G401 (cell line): ENCODE measurements around the gene SMIM32. TPM values are rescaled to one million over a fixed set of nuclear protein-coding genes. Genes with fewer than 3 reads are reported as not detected.

Experiments
- DNase-seq: peaks from one replicate; pipeline ENCODE4 v3.0.0-alpha.2; 2015; ENCODE audit warnings: low spot score
- in situ Hi-C: cut with HindIII; loops from 2 replicates; pipeline ENCODE4 v1.10.0; 2016; ENCODE audit warnings: low sequenced_read_pairs, mixed read lengths
- total RNA-seq: library from RNA; depleted of rRNA; stranded (reverse); fragments of >200 nt; shearing (Covaris generic); gene quantifications from 2 replicates; pipeline ENCODE4 v1.2.3, GENCODE V29; 2014; rRNA removed

The SMIM32 gene
- total RNA-seq: not detected in 2 replicates

DNA sequence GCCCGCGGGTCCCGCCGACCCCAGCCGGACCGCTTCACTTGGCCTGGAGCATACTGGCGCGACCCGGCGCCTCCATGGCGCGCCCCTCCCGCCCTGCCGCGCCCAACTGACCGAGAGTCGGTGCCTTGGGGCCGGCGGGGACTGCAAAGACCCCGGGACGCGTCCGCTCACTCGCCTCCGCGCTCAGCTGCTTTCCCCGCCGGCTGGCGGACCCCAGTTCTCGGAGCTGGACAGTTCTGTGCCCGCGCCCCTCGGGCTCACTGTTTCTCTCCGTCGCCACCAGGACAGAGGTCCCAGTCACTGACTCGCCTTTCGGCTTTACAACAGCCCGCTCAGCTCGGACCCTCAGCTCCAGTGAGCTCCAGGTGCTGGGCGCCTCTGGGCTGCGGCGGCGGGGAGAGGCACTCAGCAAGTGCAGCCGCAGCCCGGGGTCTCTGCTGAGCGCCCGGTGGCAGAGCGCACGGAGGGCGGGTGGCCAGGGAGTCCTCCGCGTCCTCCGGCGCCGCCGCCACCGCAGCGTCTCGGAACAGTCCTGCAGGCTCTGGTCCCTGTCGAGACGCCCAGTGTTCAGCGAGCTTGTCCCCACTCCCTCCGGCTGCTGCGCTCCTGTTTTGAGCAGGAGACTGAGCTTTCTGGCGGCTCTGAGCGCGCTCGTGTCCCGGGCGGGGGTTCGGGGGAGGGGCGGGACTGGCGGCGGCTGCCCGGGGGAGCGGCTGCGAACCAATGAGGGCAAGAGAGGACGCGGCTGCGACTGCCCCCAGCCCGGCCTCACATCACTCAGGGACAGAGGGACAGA, at the start of gene SMIM32:
Gene SMIM32 (minus strand): TSS at position 637 of the 796 bp plus-strand sequence. CDS start 638 bp downstream, outside the sequence.
- DNase-seq: no peak
- in situ Hi-C loops: no loop called here

DNA sequence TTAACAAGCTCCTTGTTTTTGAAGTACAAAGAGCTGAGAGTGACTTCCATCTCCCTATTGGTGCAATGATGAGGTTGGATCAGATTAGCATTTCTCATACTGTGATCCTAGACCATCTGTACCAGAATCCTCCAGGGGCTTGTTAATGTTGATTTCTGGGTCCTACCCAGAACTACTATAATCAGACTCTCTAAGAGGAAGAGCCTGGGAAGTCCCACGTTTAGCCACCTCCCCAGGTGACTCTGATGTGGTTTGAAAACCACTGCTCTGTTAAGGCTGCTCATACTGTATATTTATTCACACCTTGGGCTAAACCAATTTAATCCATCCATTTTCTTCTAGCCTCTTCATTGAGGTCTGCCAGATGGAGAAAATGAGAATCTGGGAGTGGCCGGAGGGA, 49.6 kb upstream of the SMIM32 start:
- in situ Hi-C loops: no loop called here
- DNase-seq: no peak

GRCh38 chr5:136242136-136242535, 49.2 kb upstream of the SMIM32 start:
- in situ Hi-C loops: no loop called here

GRCh38 chr5:136240894-136241293, 47.9 kb upstream of the SMIM32 start:
- in situ Hi-C loops: no loop called here
- DNase-seq: no peak

More at GRCh38 chr5:136242136-136242535, 49.2 kb upstream of the SMIM32 start:
- no peak for DNase-seq

GRCh38 chr5:136236479-136237083, 43.6 kb upstream of the SMIM32 start:
- DNase-seq: no peak

DNA sequence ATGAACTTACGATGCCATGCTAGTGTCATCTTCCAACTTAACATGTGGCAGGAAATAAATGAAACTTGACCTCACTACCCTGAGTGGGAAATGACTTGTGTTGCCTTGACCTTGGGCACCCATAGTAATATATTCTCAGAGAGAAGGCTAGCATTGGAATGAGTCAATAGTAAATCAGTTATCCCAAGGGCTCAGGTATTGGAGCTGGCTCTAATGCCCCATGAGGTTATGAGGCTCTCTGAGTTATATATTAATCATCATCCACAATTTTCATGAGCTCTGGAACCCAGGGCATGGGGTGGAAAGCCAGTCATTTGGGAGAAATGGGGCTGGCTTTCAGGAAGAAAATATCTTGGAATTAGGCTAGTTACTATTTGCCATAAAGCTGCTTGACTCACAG, 42.4 kb upstream of the SMIM32 start:
- in situ Hi-C loops: no loop called here
- DNase-seq: no peak

More at GRCh38 chr5:136236479-136237083, 43.6 kb upstream of the SMIM32 start:
- in situ Hi-C loops: no loop called here

DNA sequence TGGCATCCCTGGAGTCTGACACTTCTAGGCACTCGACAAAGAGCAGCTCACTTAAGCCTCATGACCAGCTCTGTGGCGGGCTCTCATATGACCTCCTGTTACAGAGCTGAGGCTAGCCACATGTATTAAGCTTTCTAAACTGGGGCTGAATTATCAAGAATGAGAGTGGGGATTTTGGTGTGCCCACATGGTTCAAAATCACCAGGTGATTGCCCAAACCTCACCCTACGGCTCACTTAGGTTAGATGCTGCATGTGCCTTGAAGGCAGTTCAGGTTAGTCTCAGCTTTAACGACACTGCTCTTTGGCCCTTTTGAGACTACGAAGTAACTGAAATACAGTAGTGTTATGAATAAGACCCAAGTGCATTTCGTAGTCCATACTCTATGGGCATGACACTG, 39.4 kb upstream of the SMIM32 start:
- in situ Hi-C loops: no loop called here
- DNase-seq: no peak

DNA sequence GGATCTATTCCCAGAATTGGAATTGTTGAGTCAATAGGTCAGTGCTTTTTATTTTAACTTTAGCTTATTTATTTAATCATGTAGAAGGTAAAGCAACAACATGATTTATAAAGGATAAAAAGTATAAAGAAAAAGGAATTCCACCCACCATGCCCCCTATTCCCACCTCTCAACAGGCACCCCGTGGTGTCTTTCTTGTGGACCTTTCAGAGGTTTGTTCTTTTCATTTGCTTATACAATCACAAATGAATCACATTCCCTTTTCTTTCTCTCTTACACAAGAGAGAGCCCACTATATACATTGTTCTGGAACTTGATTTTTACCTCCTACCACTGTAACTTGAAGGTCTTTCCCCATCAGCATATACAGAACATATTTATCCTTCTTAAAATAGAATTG, 37.2 kb upstream of the SMIM32 start:
- in situ Hi-C loops: no loop called here
- no peak for DNase-seq

GRCh38 chr5:136228136-136228757, 35.3 kb upstream of the SMIM32 start:
- in situ Hi-C loops: no loop called here
- DNase-seq: no peak

- no peak for DNase-seq
- in situ Hi-C loops: no loop called here
Observed at GRCh38 chr5:136226401-136226800, 33.4 kb upstream of the SMIM32 start.

DNA sequence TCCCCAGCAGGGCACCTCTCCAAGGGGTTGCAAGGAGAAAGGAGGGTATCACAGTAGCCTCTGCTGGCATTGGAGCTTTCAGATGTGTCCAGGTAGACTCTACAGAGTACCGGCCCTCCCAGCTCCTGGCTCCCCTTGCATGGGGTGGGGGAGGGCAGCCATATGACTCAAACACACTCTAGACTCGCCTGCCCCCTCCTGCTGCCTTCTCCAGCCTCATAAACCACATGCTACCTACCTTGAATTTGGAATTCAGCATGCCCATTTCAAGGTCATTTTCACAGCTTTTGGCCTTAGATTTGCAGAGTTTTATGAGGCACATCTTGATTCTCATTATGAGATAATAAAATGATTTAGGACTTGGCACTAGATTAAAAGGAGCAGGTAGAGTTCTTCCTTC, 32.8 kb upstream of the SMIM32 start:
- no peak for DNase-seq
- in situ Hi-C loops: no loop called here

- in situ Hi-C loops: no loop called here
- DNase-seq: no peak
Observed at GRCh38 chr5:136222580-136223235, 29.7 kb upstream of the SMIM32 start.

- in situ Hi-C loops: no loop called here
- DNase-seq: no peak
Observed at GRCh38 chr5:136221340-136221739, 28.4 kb upstream of the SMIM32 start.

DNA sequence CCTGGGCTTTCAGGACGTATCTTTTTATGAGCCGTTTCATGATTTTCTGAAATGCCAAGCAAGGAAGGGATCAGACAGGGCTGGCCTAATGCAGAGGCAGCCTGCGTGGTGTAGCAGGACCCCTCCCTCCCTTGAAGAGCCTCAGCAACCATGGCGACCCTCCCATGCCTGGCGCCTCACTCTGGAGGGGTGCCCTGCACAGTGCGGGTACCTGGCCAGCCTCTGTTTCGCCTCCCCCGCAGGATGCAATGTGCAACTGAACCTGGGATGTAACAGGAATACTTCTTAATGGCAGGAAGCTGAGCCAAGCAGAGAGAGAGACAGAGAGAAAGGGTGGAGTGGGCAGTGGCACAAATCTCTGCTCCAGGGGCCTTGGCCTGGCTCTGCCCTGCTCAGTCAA, 23.3 kb upstream of the SMIM32 start:
- in situ Hi-C loops: no loop called here

GRCh38 chr5:136215812-136216211, 22.9 kb upstream of the SMIM32 start:
- DNase-seq: no peak
- in situ Hi-C loops: no loop called here

More for the DNA sequence above, 23.3 kb upstream of the SMIM32 start:
- DNase-seq: no peak

DNA sequence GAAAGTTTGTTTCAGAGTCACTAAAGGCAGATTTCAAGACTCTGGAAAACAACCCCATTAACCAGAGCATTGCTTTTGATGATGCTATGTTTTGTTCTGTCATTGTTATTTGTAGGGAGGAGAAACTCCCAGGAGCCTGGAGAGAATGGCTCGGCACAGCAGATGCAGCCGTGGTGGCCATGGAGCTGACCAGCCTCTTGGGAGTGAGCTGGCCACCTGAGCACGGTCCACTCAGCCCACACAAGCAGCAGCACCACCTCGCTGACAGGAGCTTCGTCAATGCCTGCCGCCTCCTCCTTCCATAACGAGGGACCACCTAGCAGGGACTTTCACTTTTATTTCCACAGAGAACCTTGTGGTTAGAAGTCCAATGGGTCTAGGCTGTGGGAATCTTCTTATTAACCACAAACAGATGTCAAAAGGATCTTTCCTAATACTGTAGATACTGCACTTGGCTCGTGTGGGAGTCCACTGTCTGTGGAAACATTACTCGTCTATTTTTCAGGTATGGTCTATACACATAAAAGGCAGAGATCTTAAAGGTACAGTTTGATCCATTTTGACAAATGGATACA, 21.0 kb upstream of the SMIM32 start:
- in situ Hi-C loops: no loop called here
- DNase-seq: no peak

DNA sequence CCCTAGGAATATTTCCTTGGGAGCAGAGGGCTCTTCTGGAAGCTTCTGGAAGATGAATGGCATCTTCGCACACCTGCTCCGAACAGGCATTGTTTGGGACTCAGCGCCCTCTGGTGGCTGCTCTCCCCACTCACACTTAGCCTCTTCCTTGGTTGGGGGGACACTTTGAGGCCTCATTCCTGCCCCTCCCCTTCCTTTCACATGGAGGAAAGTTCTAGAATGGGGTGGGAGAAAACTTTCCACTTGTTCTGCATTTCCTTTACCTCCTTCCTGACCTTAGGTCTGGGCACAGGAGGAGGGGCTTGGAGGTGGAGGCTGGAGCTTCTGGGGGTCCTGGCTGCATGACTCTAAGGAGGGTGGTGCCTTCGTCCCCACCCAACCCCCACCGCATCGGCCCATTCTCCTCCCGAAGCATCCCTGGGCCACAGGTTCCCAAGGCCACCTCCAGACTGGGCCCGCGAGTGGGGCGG, 19.3 kb upstream of the SMIM32 start:
- in situ Hi-C loops: no loop called here
- DNase-seq: peak; percentile 57

DNA sequence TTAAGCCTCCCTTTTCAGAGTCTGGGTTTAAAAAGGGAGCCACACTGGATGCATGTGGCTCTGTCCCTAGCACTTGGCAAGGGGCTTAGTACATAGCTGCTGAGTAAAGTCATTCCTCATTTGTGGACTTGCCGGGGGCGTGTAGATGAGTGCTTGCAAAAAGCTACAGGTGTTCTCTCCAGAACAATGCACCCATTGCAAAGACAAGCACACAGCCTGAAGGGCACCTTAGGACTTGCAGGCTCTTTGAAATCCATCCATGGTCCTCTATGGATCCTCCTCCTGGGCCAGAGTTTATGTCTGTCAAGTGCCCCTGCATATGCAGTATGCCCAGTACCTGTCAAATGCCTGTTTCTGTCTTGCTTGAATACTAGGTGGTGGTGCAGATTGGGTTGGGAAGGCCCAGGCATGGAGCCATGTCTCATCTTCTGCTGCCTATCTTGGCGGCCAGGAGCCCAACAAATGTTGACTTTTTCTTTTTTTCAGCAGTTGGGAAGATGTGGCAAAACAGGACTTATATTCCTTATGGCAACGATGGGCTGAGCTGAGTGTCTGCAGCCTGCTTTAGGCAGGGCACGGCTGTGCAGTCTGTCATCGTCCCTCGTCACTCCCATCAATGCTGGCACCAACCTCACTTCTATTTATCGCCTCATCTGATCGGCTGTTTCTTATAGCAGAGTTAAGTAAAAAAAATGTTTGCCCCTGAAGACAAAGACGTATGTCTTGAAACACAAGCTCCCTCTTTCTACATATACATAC, 18.5 kb upstream of the SMIM32 start:
- in situ Hi-C loops: no loop called here
- no peak for DNase-seq

GRCh38 chr5:136210259-136210658, 17.3 kb upstream of the SMIM32 start:
- in situ Hi-C loops: no loop called here
- no peak for DNase-seq
